ENCODE results near the gene LRRTM4. TPM values are rescaled to one million over a fixed set of nuclear protein-coding genes. Genes with fewer than 3 reads are reported as not detected.

Gene LRRTM4
- total and polyA plus RNA-seq, 10 of the 15 experiments (the other 5 are each of a cell fraction or from before 2014, with no cell fraction given) = 0.01 to 1.0 TPM; not detected in 8

DNA sequence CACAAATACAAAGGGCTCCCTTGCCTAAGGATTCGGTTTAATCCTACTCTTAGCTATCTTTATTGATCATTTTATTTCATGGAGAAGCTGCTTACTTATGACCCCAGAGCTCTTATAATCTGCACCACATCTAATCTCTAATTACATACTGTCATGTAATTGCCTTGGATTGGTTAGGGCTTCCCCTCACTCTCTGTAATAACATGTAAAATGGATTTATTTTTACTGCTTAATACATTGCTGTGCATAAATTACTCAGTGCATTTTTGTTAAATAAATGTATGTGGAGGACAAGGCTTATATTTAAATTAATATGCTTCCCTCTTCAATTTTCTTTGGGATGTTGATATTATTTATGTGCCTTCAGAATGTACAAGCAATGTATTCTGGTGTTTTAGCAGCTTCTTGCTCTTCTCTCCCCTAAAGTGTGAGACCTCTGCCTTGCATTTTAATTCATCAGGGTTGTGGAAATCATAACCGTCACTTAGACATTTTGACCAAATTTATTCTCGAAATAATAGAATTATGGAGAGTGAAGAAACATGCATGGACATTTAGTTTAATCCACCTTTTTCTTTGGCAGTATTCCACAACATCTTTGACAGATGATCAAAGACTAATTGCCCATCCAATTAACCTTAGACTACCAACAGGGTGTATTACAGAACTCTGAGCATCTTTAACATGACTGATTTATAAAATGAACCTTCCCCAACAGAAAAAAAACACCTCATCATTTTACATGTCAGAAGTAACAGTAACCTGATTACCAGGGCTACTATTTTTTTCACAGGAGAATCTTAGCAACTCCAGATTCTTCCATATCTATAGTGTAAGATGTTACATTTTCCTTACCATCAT is 692.6 kb downstream of the LRRTM4 start:
- no peak overlapping the region for H3K4me2 ChIP-seq (ENCODE audit: control insufficient read depth, insufficient read depth)
- no peaks in the 10 kb centered on the region for H3K9me3 ChIP-seq (replicated peaks; ENCODE audit: control insufficient read depth, insufficient read depth, low read length)
- WGBS (ENCODE audit: insufficient coverage, insufficient replicate concordance, low lambda C conversion rate, missing lambda C conversion rate) = 11% methylated on average over 3 of the region's 3 CpGs
- DNase-seq (ENCODE audit: low read depth, low spot score) = no peak
- H3K27ac ChIP-seq (ENCODE audit: control insufficient read depth, insufficient read depth) = no peak overlapping the region
- CTCF ChIA-PET = no interaction called here
- no peak overlapping the region for H3K9ac ChIP-seq (ENCODE audit: control insufficient read depth, insufficient read depth, low read length)
- H3K27me3 ChIP-seq (replicated peaks in 1 of 2; ENCODE audit: control insufficient read depth in 2 of 2, insufficient read depth in 2 of 2, low read length in 1 of 2) = no peaks in the 10 kb centered on the region
- BruUV-seq (replicated peaks) = no TSS peak
- intact Hi-C loops (cut with micrococcal nuclease; ENCODE audit: unreplicated experiment) = no loop called here
- H4K20me1 ChIP-seq (ENCODE audit: control insufficient read depth, insufficient read depth) = no peaks in the 10 kb centered on the region
- RAD21 ChIA-PET (ENCODE audit: unreplicated experiment) = no interaction called here
- no peak overlapping the region for H2AFZ ChIP-seq (ENCODE audit: control insufficient read depth, low read depth, low read length)
- H3K79me2 ChIP-seq (ENCODE audit: control insufficient read depth, insufficient read depth, low read length) = no peaks in the 10 kb centered on the region
- in situ Hi-C loops (cut with MboI) = no loop called here
- no peak for TF ChIP-seq RUNX3 (IDR thresholded peaks at IDR 0.05; ENCODE audit: low read length)
- TF ChIP-seq CHD4 (IDR thresholded peaks at IDR 0.05) = no peak
- no peak for TF ChIP-seq CBFB (IDR thresholded peaks at IDR 0.05; ENCODE audit: low read depth)
- TF ChIP-seq YBX1 (IDR thresholded peaks at IDR 0.05) = no peak
- FAIRE-seq = no peak
- ATAC-seq = no peak
- no peaks in the 10 kb centered on the region for H3K4me1 ChIP-seq (ENCODE audit: control insufficient read depth, insufficient read depth, low read length)
- H3K36me3 ChIP-seq (ENCODE audit: control insufficient read depth in 2 of 2, insufficient read depth in 2 of 2, low read length in 1 of 2) = no peaks in the 10 kb centered on the region
- SMC1A ChIA-PET (ENCODE audit: uncharacterized antibody, unreplicated experiment) = no interaction called here
- POLR2A ChIA-PET = no interaction called here
- H3K4me3 ChIP-seq = no peak overlapping the region

DNA sequence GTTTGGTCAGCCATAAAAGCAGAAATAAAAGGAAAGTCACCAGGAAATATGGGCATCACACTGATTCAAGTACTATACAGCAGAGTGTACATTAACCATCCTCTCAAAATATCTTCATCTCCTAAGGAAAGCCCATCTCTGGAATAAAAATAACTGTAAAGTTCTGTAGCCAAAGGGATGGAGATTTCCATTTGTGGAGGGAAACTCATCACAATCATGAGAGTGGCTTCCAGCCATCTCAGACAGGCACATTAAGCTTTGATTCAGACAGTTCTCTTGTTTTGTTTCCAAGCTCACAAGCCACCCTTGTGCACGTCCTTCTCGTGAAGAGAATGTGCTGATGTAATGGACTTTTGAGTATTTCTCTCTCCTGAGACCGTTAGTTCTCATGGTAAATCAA is 695.5 kb downstream of the LRRTM4 start:
- H3K36me3 ChIP-seq (ENCODE audit: control insufficient read depth in 2 of 2, insufficient read depth in 2 of 2, low read length in 1 of 2) = no peaks in the 10 kb centered on the region

More for the DNA sequence above, 695.5 kb downstream of the LRRTM4 start:
- H4K20me1 ChIP-seq (ENCODE audit: control insufficient read depth, insufficient read depth) = no peaks in the 10 kb centered on the region
- no peaks in the 10 kb centered on the region for H3K9me3 ChIP-seq (replicated peaks; ENCODE audit: control insufficient read depth, insufficient read depth, low read length)
- no peak overlapping the region for H3K9ac ChIP-seq (ENCODE audit: control insufficient read depth, insufficient read depth, low read length)
- TF ChIP-seq, protein P1, sequence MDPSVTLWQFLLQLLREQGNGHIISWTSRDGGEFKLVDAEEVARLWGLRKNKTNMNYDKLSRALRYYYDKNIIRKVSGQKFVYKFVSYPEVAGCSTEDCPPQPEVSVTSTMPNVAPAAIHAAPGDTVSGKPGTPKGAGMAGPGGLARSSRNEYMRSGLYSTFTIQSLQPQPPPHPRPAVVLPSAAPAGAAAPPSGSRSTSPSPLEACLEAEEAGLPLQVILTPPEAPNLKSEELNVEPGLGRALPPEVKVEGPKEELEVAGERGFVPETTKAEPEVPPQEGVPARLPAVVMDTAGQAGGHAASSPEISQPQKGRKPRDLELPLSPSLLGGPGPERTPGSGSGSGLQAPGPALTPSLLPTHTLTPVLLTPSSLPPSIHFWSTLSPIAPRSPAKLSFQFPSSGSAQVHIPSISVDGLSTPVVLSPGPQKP (IDR thresholded peaks at IDR 0.05; ENCODE audit: low read depth, low read length) = no peak
- TF ChIP-seq ESRRA (IDR thresholded peaks at IDR 0.05; ENCODE audit: low read length) (no peak), CBFB (IDR thresholded peaks at IDR 0.05; ENCODE audit: low read depth) (no peak), BCL11A (IDR thresholded peaks at IDR 0.05; ENCODE audit: low read depth, low read length) (no peak), HDAC6 (IDR thresholded peaks at IDR 0.05; ENCODE audit: unreplicated experiment) (no peak), DPF2 (IDR thresholded peaks at IDR 0.05) (no peak), JUND (IDR thresholded peaks at IDR 0.05; ENCODE audit: low read depth, low read length) (no peak)
- TF ChIP-seq, protein P2, sequence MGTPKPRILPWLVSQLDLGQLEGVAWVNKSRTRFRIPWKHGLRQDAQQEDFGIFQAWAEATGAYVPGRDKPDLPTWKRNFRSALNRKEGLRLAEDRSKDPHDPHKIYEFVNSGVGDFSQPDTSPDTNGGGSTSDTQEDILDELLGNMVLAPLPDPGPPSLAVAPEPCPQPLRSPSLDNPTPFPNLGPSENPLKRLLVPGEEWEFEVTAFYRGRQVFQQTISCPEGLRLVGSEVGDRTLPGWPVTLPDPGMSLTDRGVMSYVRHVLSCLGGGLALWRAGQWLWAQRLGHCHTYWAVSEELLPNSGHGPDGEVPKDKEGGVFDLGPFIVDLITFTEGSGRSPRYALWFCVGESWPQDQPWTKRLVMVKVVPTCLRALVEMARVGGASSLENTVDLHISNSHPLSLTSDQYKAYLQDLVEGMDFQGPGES (IDR thresholded peaks at IDR 0.05) = no peak
- no peak overlapping the region for H2AFZ ChIP-seq (ENCODE audit: control insufficient read depth, low read depth, low read length)
- no peaks in the 10 kb centered on the region for H3K27me3 ChIP-seq (replicated peaks in 1 of 2; ENCODE audit: control insufficient read depth in 2 of 2, insufficient read depth in 2 of 2, low read length in 1 of 2)
- no peaks in the 10 kb centered on the region for H3K79me2 ChIP-seq (ENCODE audit: control insufficient read depth, insufficient read depth, low read length)
- RAD21 ChIA-PET (ENCODE audit: unreplicated experiment) = no interaction called here
- H3K27ac ChIP-seq (ENCODE audit: control insufficient read depth, insufficient read depth) = no peak overlapping the region
- intact Hi-C loops (cut with micrococcal nuclease; ENCODE audit: unreplicated experiment) = no loop called here
- CTCF ChIA-PET = interaction anchor here (1.5 kb wide), 1 partner anchor 8 kb away, joined by 4 read pairs; no protein-coding TSS in a partner anchor
- FAIRE-seq (no peak), DNase-seq (ENCODE audit: low read depth, low spot score) (no peak), ATAC-seq (no peak)
- POLR2A ChIA-PET = no interaction called here
- no peaks in the 10 kb centered on the region for H3K4me1 ChIP-seq (ENCODE audit: control insufficient read depth, insufficient read depth, low read length)
- H3K4me3 ChIP-seq = no peak overlapping the region
- no peak overlapping the region for H3K4me2 ChIP-seq (ENCODE audit: control insufficient read depth, insufficient read depth)
- SMC1A ChIA-PET (ENCODE audit: uncharacterized antibody, unreplicated experiment) = interaction anchor here (1.2 kb wide), 1 partner anchor 56 kb away, joined by 3 read pairs; no protein-coding TSS in a partner anchor
- WGBS (ENCODE audit: insufficient coverage, insufficient replicate concordance, low lambda C conversion rate, missing lambda C conversion rate) = 0% methylated on average over 3 of the region's 3 CpGs
- no TSS peak for BruUV-seq (replicated peaks)
- in situ Hi-C loops (cut with MboI) = no loop called here

All from GM12878 (cell line).